Measurements from ENCODE around the gene MACROD2. TPM values are rescaled to one million over a fixed set of nuclear protein-coding genes. Genes with fewer than 3 reads are reported as not detected.

Gene MACROD2
- total and polyA plus RNA-seq, 2 of the 4 experiments (the other 2 are of a cell fraction): not detected

DNA sequence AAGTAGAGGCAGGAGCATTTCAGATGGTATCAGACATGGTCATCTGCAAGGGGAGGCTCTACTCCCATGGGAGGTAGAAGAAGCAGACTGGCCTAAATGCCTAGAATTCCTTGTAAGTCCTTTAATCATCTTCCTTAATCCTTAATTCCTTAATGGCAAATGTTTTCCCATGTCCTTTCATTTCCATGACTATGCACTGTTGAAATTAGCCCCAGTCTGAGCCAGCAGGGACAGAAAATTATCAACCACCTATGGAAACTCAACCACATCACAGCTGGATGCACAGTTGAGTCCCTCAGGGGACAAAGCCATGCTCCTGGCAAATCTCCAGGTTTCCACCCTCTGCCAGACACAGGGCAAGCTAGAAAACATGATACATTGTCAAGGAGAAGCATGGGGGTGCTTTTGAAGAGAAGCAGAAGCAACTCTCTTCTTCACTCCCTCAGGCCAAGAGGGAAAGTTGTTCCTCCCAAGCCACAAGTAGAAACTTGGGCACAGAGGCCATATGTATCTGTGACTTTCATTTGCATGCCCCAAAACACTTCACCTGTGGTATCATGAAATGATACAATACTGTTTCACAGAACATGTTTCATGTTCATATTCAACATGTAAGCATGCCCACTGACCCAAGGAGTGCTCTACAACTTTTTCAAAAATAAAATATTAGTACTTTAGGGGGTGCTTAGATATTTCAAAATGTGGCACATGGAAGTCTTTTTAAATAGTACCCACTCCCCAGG lies 1894.4 kb downstream of the MACROD2 start:
- DNase-seq (no peak), ATAC-seq (ENCODE audit: low read depth) (no peak)
- Histone ChIP-seq H3K4me3 (ENCODE audit: insufficient read depth, low read depth, low read length) (no peak overlapping the region), H3K56ac (ENCODE audit: extremely low read depth, insufficient read depth, low read length) (no peak overlapping the region), H3K36me3 (ENCODE audit: control insufficient read depth, insufficient read depth, low read length) (no peaks in the 10 kb centered on the region), H3K18ac (ENCODE audit: low read depth, low read length) (no peak overlapping the region), H3K27me3 (ENCODE audit: control insufficient read depth, insufficient read depth, low read length) (no peaks in the 10 kb centered on the region), H4K5ac (ENCODE audit: low read depth, low read length) (no peak overlapping the region), H3K9ac (ENCODE audit: low read depth, low read length) (no peak overlapping the region), H4K8ac (ENCODE audit: low read depth in 2 of 2, low read length in 2 of 2) (no peak overlapping the region), H2AK9ac (replicated peaks; ENCODE audit: low read depth, low read length, poor library complexity) (no peak overlapping the region), H3K9me3 (ENCODE audit: control insufficient read depth, insufficient read depth, low read length) (peaks cover 12% of the 10 kb centered on the region), H2BK15ac (ENCODE audit: low read depth, low read length) (no peak overlapping the region), H2BK5ac (ENCODE audit: low read depth, low read length, poor library complexity, severe bottlenecking) (no peak overlapping the region), H2BK120ac (ENCODE audit: low read depth, low read length) (no peak overlapping the region), H3K14ac (replicated peaks; ENCODE audit: low read depth, low read length) (no peak overlapping the region), H3K4me2 (ENCODE audit: low read depth, low read length) (no peak overlapping the region), H3K79me1 (ENCODE audit: low read depth in 1 of 2, low read length in 2 of 2) (no peaks in the 10 kb centered on the region), H3K9me1 (ENCODE audit: insufficient read depth, low read length) (no peaks in the 10 kb centered on the region), H2BK20ac (ENCODE audit: low read depth, low read length) (no peak overlapping the region), H2AK5ac (ENCODE audit: low read depth, low read length) (no peak overlapping the region), H4K91ac (ENCODE audit: insufficient read depth, low read depth, low read length) (no peak overlapping the region), H2AFZ (replicated peaks; ENCODE audit: low read length, poor library complexity) (no peak overlapping the region), H3K4ac (ENCODE audit: low read depth, low read length) (no peak overlapping the region), H4K20me1 (ENCODE audit: insufficient read depth, low read length) (no peaks in the 10 kb centered on the region), H3K23ac (ENCODE audit: low read depth, low read length) (no peak overlapping the region), H3K27ac (ENCODE audit: insufficient read depth, low read length) (no peak overlapping the region), H3K4me1 (ENCODE audit: control insufficient read depth, insufficient read depth, low read length) (no peaks in the 10 kb centered on the region)
- ChIA-PET POLR2A (ENCODE audit: unreplicated experiment) (no interaction called here), CTCF (no interaction called here)
- BruUV-seq (replicated peaks): no TSS peak
- dilution Hi-C loops (cut with HindIII; ENCODE audit: low sequenced_read_pairs, unreplicated experiment): no loop called here
- in situ Hi-C loops (cut with MboI; ENCODE audit: low sequenced_read_pairs): no loop called here
- intact Hi-C loops (cut with micrococcal nuclease): no loop called here
- TF ChIP-seq POLR2A (IDR thresholded peaks at IDR 0.05; ENCODE audit: low read depth, low read length) (no peak), USF2 (IDR thresholded peaks at IDR 0.05; ENCODE audit: low read depth, low read length) (no peak), RFX5 (IDR thresholded peaks at IDR 0.05; ENCODE audit: low read depth, low read length) (no peak), NFE2L2 (IDR thresholded peaks at IDR 0.05; ENCODE audit: low read depth, low read length) (no peak), FOS (IDR thresholded peaks at IDR 0.05; ENCODE audit: low read depth, low read length) (no peak)

Data from IMR-90 (cell line).